SHP77 (cell line): ENCODE data around the gene FBXO21.

Experiments
- DNase-seq, 2 experiments: peaks; one replicate each; lab custom pipeline; 2025; lab: John Stamatoyannopoulos, UW

FBXO21 gene

DNA sequence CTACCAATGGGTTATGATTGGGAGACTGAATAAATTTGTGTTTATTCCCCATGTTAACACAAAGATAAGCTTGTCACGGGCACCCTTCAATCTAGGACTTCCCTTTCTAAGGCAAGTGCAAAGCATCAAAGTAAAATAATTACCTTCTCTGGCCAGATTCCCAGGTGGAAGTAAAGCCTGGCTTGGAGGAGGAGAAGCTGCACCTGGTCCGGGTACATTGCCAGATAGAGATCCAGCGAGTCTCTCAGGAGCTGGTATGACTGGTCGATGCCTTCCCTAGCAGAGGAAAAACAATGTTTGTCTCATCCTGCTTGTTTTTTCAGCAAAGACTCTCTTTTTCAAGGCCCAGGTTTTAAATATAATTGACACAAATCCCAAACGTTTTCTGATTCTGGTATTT, 24.9 kb downstream of the FBXO21 start:
- no peak for DNase-seq

DNA sequence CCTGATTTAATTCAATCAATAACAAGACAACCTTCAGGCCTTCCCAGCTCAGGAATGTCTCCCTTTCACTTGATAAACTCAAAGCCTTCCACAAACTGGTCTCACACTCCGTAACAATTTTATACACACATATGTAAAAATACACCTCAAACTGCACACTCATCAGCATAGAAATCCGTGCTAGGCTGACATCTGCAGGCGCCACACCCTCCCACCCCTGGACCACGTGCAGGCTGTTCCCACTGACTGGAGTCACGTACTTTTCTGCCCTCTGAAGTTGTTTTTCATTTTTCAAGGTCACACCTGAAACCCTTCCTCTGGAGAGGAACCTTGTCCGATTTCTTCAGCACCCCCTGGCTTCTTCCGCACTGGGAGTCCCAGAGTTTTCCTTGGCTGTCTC, 27.6 kb downstream of the FBXO21 start:
- DNase-seq: no peak

DNA sequence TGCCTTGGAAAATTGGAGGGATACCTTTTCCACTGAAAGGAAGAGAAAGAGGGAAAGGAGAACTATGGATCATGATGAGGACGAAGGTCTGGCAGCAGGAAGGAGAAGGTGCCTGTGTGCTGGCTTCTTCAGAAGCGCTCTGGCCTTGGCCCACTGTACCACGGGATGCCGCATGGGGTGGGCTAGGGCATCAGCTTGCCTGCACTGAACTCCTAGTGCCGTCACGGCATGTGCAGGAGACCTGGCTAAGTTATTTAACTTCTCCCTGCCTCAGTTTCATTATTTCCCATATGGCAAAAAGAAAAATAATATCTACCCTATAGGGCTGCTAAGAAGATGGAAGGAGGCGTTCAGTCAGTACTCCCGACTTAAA, 28.1 kb downstream of the FBXO21 start:
- no peak for DNase-seq

GRCh38 chr12:117161460-117162166, 28.7 kb downstream of the FBXO21 start:
- DNase-seq: no peak

DNA sequence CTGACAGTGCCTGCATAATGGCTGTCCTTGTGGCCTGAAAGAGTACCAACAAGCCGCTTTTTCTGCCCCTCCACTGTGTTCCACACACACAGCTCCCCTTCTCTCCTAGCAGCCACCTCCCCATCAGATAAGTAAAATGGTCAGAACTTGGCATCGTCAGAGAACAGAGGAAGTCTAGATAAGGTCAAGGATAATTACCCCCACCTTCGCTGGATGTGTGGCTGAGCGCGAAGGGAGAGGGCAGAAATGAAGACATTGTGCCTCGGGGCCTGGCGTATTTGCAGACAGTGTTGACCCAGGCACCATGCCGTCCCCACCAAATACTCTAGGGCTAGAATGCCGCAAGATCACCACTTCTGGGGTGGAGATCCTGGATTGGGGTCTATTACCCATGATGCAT, 30.6 kb downstream of the FBXO21 start:
- no peak for DNase-seq

DNA sequence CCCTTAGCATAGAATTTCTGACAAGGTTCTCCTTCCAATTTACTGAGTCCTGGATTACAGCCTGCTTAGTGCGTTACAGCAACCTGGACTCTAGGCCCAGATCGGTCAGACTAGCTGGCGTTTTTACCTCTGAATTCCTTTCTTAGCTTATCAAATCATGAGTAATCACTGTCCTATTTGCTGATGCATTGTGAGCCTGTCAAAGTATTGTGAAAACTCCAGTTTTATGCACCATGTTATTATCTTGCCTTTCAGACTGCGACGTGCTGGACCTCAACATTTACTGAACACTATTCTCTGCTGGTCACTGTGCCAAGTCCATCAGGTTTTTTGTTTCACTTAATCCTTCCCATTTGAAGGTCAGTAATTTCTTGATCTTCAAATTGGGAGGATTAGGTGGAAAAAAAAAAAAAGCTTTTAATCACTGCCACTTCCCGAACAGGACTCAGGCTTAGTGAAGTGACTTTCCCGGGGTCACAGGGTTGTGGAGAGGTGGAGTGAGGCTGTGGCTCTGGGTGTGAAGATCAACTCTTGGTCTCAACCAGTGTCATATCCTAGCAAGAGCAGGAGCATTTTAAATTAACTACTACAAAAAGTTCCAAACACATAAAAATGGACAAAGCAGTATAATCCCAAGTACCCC, 31.2 kb downstream of the FBXO21 start:
- no peak for DNase-seq

GRCh38 chr12:117158096-117158495, 32.2 kb downstream of the FBXO21 start:
- DNase-seq: no peak

DNA sequence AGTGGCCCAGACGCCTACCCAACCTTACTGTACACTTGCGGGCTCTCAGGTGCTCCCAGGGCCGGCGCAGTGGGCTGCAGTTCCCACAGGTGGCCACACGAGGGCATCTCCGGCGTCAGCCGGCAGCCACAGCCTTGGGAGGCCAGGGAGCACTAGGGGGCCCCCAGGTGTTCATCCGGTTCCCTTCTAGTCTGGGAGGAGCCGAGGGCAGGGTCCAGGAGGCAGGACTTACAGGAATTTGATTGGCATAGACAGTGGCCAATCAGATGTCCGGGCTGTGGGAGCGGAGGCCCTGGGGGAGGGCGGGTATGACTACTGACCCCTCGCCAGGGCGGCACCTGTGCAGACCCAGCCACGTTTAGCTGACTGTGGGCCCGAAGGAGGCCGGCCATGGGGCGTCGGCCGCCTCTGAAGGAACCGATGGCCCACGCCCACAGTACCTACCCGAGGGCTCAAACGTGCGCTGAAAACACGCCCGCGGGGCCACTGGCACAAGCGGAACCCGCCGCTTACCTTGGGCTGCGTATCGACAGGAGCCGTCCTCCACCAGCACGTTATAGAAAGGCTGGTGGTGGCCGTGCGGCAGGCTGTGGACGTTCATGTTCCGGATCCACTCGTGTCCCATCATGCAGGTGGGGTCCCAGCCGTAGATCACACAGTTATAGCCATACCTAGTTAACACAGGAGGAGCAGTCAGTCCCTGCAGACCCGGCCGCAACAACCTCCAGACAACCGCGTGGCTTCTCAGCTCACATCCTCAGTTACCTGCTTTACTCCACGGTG, 34.8 kb downstream of the FBXO21 start:
- peak; percentile 91 to 94 for DNase-seq

- DNase-seq: no peak
These were observed 37.2 kb downstream of the FBXO21 start for GRCh38 chr12:117152793-117153775.

DNA sequence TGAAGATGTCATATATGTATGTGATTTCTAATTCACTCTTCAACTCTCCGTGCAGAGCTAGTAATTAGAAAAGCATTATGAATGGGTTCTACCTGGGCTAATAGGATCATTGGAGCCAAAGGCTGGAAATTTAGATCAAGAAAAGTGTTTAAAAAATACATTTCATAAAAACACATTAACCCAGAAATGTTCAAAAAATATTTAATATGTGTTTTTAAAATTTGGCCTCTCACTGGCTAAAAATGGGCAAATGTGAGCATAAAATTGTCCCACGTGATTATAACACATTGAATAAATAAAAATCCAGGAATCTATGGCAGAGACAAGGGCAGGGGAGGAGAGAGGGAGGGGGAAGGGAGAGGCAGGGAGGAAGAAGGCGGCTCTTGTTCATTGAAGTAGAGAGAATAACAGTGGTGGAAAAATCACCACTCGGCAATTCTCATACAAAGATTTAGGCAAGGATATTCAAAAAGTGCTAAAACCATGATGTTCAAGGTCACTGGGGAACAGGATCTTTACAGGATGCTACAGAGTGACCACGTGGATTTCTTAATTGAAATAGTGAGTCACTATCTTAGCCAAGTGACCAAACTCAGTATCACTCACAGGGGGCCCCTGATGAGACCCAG, 38.8 kb downstream of the FBXO21 start:
- DNase-seq: no peak

DNA sequence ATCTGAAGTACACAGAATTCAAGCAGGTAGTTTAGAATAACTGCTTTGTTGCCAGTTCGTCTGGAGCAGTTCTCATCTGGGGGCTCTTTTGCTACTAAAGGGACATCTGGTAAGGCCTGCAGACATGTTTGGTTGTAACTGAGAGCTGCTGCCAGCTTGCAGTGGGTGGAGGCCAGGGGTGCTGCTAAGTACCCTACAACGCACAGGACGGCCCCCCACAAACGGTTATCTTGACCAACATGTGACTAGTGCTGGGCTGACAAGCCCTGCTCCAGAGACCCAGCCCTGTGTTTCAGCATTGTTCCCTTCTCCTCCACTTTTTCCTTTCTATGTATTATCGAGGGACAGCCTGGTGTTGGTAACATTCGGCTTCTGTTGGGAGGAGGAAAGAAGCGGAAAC, 40.8 kb downstream of the FBXO21 start:
- DNase-seq: no peak

DNA sequence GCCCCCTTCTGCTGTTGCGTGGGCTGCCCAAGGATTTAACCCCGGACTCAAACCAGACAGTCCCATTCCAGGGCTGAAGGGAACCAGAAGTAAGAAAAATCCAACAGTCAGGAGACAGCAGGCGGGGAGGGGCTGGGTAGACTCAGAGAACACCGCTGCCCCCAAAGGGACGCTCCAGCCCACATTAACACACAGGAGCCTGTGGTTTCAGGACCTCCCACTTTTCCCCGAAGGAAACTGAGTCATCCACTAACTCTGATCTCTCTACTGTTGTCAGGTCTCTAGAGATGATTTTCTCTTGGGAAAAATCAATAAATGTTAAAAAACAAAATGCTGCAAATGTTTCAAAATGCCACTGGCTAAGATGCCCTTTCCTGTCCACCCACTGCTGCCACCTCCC, 41.6 kb downstream of the FBXO21 start:
- DNase-seq: no peak

DNA sequence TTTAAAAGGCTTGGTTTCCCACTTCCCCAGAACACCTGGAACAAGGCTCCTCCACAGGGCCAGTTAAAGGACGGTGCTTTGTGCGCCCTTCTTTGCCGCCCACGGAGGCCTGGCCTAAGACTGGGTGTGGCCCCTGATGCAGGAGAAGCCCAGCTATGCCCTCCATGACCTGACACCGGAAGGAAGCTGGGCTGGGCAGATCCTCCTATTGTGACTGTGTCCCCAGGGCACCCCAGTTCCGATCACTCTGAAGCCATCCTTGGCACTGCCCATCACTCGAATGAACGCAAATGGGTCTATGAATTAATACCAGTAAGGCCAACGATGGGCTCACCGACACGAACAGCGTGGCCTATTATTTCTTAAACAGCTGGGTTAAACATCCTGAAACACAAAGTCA, 42.6 kb downstream of the FBXO21 start:
- no peak for DNase-seq

DNA sequence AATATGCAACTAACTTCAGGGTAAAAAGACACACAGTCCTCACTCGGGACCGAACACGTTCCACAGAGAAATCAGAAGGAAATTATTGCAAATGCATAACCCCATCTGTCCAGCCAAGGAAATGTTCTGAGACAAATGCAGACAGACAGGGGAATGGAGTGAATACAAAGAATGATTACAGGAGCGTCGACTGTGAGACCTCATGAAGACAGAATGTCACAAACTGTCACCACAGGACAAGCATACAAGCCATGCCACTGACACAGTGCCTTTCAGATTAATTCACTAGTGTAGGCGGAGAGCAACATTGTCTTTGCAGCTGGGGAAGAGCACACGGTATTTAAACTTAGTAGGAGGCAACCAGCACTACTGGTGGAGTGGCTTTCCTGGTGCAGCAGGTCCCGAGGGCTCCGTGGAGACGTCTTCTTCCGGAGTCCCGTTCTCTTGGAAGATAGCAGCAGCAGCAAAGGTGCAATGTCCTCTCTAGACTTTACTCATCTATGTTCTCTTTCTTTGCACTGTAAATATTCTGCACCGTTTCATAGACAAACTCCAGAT, 44.6 kb downstream of the FBXO21 start:
- DNase-seq: no peak

GRCh38 chr12:117144599-117144998, 45.7 kb downstream of the FBXO21 start:
- DNase-seq: no peak

GRCh38 chr12:117143008-117143532, 47.2 kb downstream of the FBXO21 start:
- no peak for DNase-seq

DNA sequence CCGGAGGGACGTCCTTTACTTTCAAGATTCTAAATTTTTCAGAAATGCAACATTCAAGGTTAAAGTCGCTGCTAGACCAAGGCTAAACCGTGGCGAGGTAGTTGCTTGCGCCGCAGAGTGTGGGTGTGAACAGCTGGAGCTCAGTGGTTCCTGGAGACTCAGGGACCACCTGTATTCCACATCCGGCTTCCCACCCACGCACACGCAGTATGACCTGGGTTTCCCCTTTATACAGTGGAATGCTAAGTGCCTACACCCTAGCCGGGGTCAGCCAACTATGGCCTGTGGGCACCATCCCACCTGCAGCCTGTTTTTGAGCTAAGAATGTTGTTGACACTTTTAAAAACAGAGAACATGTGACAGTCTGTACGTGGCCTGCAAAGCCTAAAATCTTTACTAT, 48.2 kb downstream of the FBXO21 start:
- no peak for DNase-seq

GRCh38 chr12:117141097-117141898, 49.0 kb downstream of the FBXO21 start:
- DNase-seq: no peak

- DNase-seq: no peak
These were observed 49.7 kb downstream of the FBXO21 start for GRCh38 chr12:117140397-117141096.
